HT1080 (cell line): Measurements from ENCODE around the gene PTPRD. TPM values are rescaled to one million over a fixed set of nuclear protein-coding genes. Genes with fewer than 3 reads are reported as not detected.
A peak's percentile ranks its signal among the peaks of the same experiment; 100 is the strongest.

Source experiments
- DNase-seq: peaks from one replicate; pipeline ENCODE4 v3.0.0-alpha.2; 2015; ENCODE audit warnings: low read depth
- total RNA-seq: library from RNA; depleted of rRNA; stranded (reverse); fragments of >200 nt; shearing (Covaris generic); gene quantifications from 2 replicates; pipeline ENCODE4 v1.2.3, GENCODE V29; 2014

The PTPRD gene
- total RNA-seq, 1 experiment from 2014 or later: 9.6 TPM

DNA sequence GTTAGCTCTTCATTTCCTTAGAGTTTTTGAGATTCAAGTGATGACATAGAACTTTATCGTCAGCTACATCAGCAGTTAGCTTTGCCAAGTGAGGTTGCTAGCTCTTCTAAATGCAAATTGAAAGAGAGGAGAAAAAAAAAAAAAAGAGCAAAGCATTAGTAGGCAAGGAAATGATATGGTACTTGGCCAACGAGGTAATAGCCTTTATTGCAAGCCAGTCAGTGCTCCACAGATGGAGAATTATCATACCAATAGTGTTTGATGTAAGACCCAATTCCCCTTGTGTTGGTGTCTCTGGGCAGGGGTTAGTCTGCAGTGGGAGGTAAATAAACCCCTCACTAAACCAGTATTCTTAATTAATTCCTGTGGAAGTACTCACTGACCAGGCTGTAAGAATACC, 992.1 kb downstream of the PTPRD start:
- no peak for DNase-seq

GRCh38 chr9:9615086-9615485, 997.7 kb downstream of the PTPRD start:
- DNase-seq: no peak

GRCh38 chr9:9614607-9615006, 998.2 kb downstream of the PTPRD start:
- DNase-seq: no peak

GRCh38 chr9:9612755-9613154, 1000.0 kb downstream of the PTPRD start:
- DNase-seq: no peak

DNA sequence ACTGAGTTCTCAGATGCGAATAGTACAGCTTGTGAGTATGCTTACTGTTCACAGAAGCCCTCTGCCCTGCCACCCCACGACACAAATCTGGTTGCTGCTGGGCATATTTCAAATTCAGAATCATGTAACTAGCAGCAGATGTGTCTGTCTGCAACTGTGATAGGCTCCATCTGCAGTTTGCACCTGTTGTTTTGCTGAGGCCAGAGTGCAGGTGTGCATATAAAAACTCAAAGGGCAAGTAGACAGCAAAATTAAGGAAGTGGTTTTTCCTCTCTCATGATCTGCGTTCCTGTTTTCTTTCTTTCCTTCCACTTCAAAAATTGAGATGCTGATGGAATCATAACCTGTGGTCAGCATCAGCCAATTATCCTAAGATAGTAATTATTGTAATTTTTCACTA, 1000.5 kb downstream of the PTPRD start:
- no peak for DNase-seq

GRCh38 chr9:9605681-9606080, 1007.1 kb downstream of the PTPRD start:
- DNase-seq: no peak

GRCh38 chr9:9603345-9603744, 1009.5 kb downstream of the PTPRD start:
- DNase-seq: no peak

GRCh38 chr9:9598723-9599122, 1014.1 kb downstream of the PTPRD start:
- DNase-seq: no peak

GRCh38 chr9:9592104-9592503, 1020.7 kb downstream of the PTPRD start:
- DNase-seq: no peak

GRCh38 chr9:9585920-9586319, 1026.9 kb downstream of the PTPRD start:
- DNase-seq: no peak

DNA sequence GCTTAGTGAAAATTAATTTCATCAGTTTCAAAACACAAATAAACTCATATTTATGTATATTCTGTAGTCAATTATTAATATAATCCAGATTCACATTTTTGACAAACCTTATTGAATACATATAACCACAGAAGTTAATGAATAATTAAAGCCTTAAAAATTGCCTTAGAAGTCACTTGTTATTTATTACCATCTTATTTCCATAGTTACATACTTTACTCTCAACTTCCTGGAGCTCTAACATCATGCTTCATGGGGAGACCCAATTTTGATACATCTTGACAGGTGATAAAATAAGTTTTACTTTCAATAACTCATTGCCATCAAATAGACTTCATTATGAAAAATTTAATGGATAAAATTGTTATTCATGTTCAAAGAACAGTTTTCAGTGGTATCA, 1038.7 kb downstream of the PTPRD start:
- DNase-seq: no peak

- no peak for DNase-seq
These were observed 1047.1 kb downstream of the PTPRD start for GRCh38 chr9:9565700-9566099.

DNA sequence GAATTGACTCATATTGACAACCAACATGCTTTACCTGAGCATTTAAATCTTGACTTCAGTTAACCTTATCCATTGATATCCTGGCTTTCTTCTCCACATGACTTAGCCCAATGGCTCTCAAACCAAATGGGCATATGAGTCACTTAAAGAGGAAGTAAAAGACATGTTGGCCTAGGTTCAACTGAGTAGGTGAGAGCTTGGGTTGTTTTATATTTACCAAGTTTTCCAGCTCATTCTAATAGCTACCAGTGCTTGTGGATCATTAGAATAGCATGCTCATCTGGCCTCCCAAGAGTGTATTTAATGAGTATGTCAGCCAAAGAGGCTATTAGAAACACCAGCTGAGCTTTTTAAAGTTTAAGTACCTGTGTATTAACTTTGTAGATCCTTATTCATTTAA, 1049.0 kb downstream of the PTPRD start:
- DNase-seq: peak; percentile 50

DNA sequence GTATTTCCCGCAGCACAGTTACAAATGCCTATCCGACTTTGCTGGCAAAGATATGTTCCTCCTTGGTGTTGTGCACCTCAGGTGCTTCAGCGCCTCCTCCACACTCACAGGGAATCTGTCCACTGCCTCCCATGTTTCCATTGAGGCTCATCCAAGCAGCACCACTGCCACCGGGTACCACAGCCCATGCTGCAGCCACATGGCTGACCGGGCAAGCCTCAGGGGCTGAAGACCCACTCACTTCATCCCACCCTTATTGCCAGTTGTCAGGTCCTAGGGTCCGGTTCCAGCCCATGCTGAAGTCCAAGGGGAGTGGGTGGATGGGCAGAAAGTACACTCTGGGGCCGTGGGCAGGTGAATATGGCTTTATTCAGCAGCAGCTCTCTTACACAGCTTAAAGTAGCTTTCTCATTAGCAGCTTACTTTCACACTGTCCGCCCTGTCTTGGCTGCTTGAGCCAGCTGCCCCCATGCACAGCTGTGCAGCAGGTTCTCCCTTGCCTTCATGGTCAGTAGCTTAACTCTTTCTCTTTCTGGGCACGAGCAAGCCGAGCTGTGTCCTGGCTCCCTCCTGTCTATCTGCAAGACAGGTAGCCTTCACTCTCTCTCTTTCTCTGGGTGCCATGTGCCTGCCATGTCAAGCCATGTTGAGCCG, 1052.3 kb downstream of the PTPRD start:
- DNase-seq: no peak

GRCh38 chr9:9558907-9559306, 1053.9 kb downstream of the PTPRD start:
- no peak for DNase-seq

DNA sequence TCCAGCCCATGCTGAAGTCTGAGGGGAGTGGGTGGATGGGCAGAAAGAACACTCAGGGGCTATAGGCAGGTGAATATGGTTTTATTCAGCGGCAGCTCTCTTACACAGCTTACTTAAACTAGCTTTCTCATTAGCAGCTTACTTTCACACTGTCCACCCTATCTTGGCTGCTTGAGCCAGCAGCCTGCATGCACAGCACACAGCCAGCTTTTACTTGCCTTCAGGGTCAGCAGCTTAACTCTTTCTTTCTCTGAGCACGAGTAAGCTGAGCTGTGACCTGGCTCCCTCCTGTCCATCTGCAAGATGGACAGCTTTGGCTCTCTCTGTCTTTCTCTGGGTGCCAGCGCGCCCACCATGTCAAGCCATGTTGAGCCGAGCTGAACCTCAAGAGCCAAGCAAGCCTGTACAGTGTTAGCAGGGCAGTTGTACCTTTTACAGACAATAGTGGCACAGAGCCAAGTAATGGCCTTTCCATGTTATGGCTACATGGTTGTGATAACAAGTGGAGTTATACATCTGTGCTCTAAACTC, 1054.9 kb downstream of the PTPRD start:
- peak; percentile 31 for DNase-seq

DNA sequence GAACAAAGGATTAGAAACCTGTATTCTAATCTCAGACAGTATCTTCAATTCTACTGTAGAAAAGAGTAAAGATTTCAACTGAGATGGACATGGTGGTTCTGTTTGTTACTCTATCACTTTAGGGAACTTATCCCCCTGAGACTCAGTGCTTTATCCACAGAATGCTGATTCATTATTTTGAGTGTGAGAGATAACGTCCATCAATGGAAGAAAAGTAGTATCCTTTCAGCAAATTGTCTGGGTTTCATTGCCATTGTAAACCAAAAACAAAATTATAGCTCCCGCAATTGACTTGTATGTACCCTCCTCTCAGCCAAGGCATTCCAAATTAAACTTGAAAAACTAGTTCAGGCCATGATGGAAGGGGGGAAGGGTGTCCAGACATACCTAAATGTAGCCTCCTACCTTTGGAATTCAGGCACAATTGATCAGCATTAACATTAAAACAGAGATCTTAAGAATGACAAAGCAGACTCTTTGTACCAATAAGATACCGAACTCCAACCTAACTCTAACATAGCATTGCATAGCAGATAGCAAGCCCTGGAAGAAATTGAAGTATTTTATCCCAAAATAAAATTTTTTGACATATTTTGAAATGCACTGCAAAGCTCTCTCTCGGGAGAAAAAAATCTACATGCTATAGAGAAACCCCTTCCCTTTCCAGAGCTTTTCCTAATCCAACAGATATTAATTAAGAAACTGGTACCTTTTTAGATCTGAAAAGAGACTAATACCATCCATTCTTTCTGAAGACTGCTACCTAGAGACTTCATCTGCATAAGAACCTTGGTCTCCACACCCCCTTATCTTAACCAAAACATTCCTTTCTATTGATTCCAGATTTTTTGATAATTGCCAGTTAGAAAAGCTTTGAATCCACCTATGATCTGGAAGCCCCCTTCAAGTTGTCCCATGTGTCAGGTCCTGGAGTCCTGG, 1055.7 kb downstream of the PTPRD start:
- DNase-seq: no peak

GRCh38 chr9:9552665-9553064, 1060.1 kb downstream of the PTPRD start:
- DNase-seq: no peak

GRCh38 chr9:9538766-9539165, 1074.0 kb downstream of the PTPRD start:
- DNase-seq: no peak

GRCh38 chr9:9538356-9538755, 1074.4 kb downstream of the PTPRD start:
- no peak for DNase-seq

DNA sequence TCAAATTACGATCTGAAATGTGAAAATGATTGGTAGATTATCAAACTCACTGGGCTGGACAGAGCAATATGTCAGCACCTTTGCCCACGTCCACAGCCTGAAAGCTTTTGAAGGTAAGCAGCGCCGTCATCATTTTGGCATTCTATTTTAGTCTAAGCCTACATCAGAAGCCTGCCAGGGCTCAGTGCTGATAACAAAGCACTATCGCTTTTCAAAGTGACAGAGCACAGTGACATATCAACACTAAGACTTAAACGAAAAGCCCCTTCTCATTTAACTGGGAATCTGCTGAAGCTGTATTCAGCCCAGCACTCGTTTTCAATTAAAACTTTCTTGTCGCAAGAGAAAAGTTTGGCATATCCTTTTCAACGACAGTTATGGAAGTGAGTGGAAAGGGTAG, 1076.3 kb downstream of the PTPRD start:
- no peak for DNase-seq

- DNase-seq: no peak
These were observed 1089.2 kb downstream of the PTPRD start for GRCh38 chr9:9523476-9524139.
